ENCODE data around the gene ZNF354B.

GRCh38 chr5:178826216-178826615 lies 33.5 kb upstream of the ZNF354B start:
- TF ChIP-seq POLR2A (IDR thresholded peaks at IDR 0.05) (no peak), CTCF (IDR thresholded peaks at IDR 0.05) (no peak), EP300 (IDR thresholded peaks at IDR 0.05) (no peak), POLR2AphosphoS5 (IDR thresholded peaks at IDR 0.05) (no peak)
